Measurements from ENCODE around the gene ANO8. TPM values are rescaled to one million over a fixed set of nuclear protein-coding genes. Genes with fewer than 3 reads are reported as not detected.
A peak's percentile ranks its signal among the peaks of the same experiment; 100 is the strongest.

Gene ANO8
- total RNA-seq, 1 experiment from 2014 or later = 21.9 TPM

DNA sequence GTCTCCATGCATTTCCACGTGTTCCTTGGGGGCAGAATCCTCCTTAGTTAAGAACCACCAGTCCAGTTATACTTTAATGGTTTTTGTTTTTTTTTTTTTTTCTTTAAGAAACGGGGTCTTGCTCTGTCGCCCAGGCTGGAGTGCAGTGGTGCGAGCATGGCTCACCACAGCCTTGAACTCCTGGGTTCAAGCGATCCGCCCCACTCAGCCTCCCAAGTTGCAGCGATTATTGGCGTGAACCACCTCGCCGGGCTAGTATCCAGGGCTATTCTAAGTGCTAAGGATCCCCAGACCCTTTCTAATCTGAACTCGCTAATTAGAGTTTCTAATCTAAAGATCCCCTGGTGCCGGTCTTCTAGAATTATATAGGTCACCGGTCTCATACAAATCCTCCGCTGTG is 41.0 kb downstream of the ANO8 start:
- no peak overlapping the region for H3K14ac ChIP-seq (ENCODE audit: insufficient read depth, low read length)
- no peak overlapping the region for H2BK15ac ChIP-seq (ENCODE audit: low read depth, low read length)
- TF ChIP-seq, protein P1, sequence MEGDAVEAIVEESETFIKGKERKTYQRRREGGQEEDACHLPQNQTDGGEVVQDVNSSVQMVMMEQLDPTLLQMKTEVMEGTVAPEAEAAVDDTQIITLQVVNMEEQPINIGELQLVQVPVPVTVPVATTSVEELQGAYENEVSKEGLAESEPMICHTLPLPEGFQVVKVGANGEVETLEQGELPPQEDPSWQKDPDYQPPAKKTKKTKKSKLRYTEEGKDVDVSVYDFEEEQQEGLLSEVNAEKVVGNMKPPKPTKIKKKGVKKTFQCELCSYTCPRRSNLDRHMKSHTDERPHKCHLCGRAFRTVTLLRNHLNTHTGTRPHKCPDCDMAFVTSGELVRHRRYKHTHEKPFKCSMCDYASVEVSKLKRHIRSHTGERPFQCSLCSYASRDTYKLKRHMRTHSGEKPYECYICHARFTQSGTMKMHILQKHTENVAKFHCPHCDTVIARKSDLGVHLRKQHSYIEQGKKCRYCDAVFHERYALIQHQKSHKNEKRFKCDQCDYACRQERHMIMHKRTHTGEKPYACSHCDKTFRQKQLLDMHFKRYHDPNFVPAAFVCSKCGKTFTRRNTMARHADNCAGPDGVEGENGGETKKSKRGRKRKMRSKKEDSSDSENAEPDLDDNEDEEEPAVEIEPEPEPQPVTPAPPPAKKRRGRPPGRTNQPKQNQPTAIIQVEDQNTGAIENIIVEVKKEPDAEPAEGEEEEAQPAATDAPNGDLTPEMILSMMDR (conservative IDR thresholded peaks at IDR 0.05) = no peak
- H4K91ac ChIP-seq (ENCODE audit: insufficient read length, low read depth, low read length) = no peak overlapping the region
- peak overlapping the region; percentile 80 to 89 for H3K4me3 Mint-ChIP-seq
- no peak overlapping the region for H2BK12ac ChIP-seq (ENCODE audit: insufficient read length, low read depth, low read length)
- peak overlapping the region in 1 of 3 experiments; percentile 89; a peak in 1 of 7 replicates for H3K27ac Mint-ChIP-seq
- no peak overlapping the region for H3K4ac ChIP-seq (ENCODE audit: low read depth, low read length)
- H3K79me2 ChIP-seq (ENCODE audit: insufficient read depth, low read length) = no peaks in the 10 kb centered on the region
- no peaks in the 10 kb centered on the region; the same call in 1 of the 2 replicates for H3K4me1 ChIP-seq (ENCODE audit: insufficient read depth, low read length)
- DNase-seq = no peak
- no peak overlapping the region for H2AFZ ChIP-seq (ENCODE audit: low read length)
- H4K5ac ChIP-seq (ENCODE audit: insufficient read length, low read depth, low read length) = no peak overlapping the region
- no peak overlapping the region for H2BK5ac ChIP-seq (ENCODE audit: insufficient read length, low read length)
- peak overlapping the region; percentile 78 for H3K4me2 ChIP-seq (ENCODE audit: insufficient read depth, insufficient read length, low read length)
- no peaks in the 10 kb centered on the region for H4K20me1 ChIP-seq (ENCODE audit: control insufficient read depth, insufficient read depth, insufficient read length)
- H3K27ac ChIP-seq (ENCODE audit: insufficient read length, low read depth, low read length) = no peak overlapping the region
- H3K56ac ChIP-seq (ENCODE audit: insufficient read length, low read depth, low read length) = no peak overlapping the region
- WGBS (ENCODE audit: extremely low coverage, insufficient read length, low lambda C conversion rate) = no CpG with 5 or more reads among the region's 14 CpGs
- H3K36me3 Mint-ChIP-seq (ENCODE audit: insufficient read depth in 1 of 3, low read depth in 3 of 3) = peaks cover 17 to 20% (median 17%) of the 10 kb centered on the region in 3 experiments
- no peaks in the 10 kb centered on the region for H3K23me2 ChIP-seq (ENCODE audit: insufficient read length, low read depth, low read length, poor library complexity, severe bottlenecking)
- no peak overlapping the region for H3K9ac ChIP-seq (ENCODE audit: extremely low read depth, insufficient read length, low read length)
- no peaks in the 10 kb centered on the region for H3K79me1 ChIP-seq (ENCODE audit: insufficient read depth, low read depth, low read length, poor library complexity, severe bottlenecking)
- no peak overlapping the region for H3K18ac ChIP-seq (ENCODE audit: insufficient read length, low read depth, low read length)
- H2BK20ac ChIP-seq (ENCODE audit: low read depth, low read length, poor library complexity, severe bottlenecking) = no peak overlapping the region
- no peaks in the 10 kb centered on the region for H3K27me3 ChIP-seq (ENCODE audit: insufficient read depth, low read length)
- peaks cover 5 to 21% of the 10 kb centered on the region in 2 experiments; a peak in 2 of 4 replicates for H3K4me1 Mint-ChIP-seq
- no peak overlapping the region for H3T11ph ChIP-seq (ENCODE audit: low read length)
- peaks cover 4% of the 10 kb centered on the region in 2 experiments; a peak in 3 of 5 replicates for H3K9me3 Mint-ChIP-seq
- no peaks in the 10 kb centered on the region for H3K9me3 ChIP-seq (ENCODE audit: control insufficient read depth, low read depth, low read length)
- H3K27me3 Mint-ChIP-seq (ENCODE audit: low read depth) = peaks cover 2% of the 10 kb centered on the region; the same call in 1 of the 2 replicates
- no peak overlapping the region for H2AK5ac ChIP-seq (ENCODE audit: insufficient read length, low read length)
- no peak overlapping the region for H2BK120ac ChIP-seq (ENCODE audit: low read depth, low read length, poor library complexity, severe bottlenecking)
- no peak overlapping the region for H4K8ac ChIP-seq (replicated peaks; ENCODE audit: insufficient read length, low read depth, low read length)
- no peak overlapping the region for H3K23ac ChIP-seq (ENCODE audit: insufficient read length, low read depth, low read length)
